Kidney epithelial cell (primary cell): ENCODE results near the gene ZBTB21. TPM values are rescaled to one million over a fixed set of nuclear protein-coding genes. Genes with fewer than 3 reads are reported as not detected.

ENCODE experiments used
- DNase-seq: peaks from one replicate; pipeline ENCODE4 v3.0.0-alpha.2; 2010; ENCODE audit warnings: low read depth
- H3K27me3 ChIP-seq: 2 replicates; pipeline ENCODE4 v1.6.0; 2011; ENCODE audit warnings: low read length; ENCODE audit not compliant: control insufficient read depth, insufficient read depth
- H3K36me3 ChIP-seq: 2 replicates; pipeline ENCODE4 v1.5.1; 2011; ENCODE audit warnings: low read length; ENCODE audit not compliant: control insufficient read depth, insufficient read depth
- H3K4me3 ChIP-seq: 2 replicates; pipeline ENCODE4 v1.5.1; 2011; ENCODE audit warnings: low read depth, mild to moderate bottlenecking, control low read depth, low read length
- total RNA-seq: library from RNA; depleted of rRNA; stranded (reverse); fragments of >200 nt; gene quantifications from 2 replicates; pipeline ENCODE4 v1.2.3, GENCODE V29; 2015
- TF ChIP-seq, protein P1 (sequence below): IDR thresholded peaks from 2 replicates; pipeline ENCODE4 v1.5.1; 2011; ENCODE audit warnings: mild to moderate bottlenecking, moderate library complexity, low read length, control low read depth, inconsistent platforms; ENCODE audit not compliant: insufficient read depth, poor library complexity, severe bottlenecking

Gene ZBTB21
- total RNA-seq, 1 donor from 2014 or later: 13.8 TPM

- DNase-seq: no peak
- TF ChIP-seq, protein P1, sequence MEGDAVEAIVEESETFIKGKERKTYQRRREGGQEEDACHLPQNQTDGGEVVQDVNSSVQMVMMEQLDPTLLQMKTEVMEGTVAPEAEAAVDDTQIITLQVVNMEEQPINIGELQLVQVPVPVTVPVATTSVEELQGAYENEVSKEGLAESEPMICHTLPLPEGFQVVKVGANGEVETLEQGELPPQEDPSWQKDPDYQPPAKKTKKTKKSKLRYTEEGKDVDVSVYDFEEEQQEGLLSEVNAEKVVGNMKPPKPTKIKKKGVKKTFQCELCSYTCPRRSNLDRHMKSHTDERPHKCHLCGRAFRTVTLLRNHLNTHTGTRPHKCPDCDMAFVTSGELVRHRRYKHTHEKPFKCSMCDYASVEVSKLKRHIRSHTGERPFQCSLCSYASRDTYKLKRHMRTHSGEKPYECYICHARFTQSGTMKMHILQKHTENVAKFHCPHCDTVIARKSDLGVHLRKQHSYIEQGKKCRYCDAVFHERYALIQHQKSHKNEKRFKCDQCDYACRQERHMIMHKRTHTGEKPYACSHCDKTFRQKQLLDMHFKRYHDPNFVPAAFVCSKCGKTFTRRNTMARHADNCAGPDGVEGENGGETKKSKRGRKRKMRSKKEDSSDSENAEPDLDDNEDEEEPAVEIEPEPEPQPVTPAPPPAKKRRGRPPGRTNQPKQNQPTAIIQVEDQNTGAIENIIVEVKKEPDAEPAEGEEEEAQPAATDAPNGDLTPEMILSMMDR: no peak
- Histone ChIP-seq H3K4me3 (no peak overlapping the region), H3K27me3 (peaks cover 4% of the 10 kb centered on the region), H3K36me3 (no peaks in the 10 kb centered on the region)
Measured at GRCh38 chr21:42032266-42032665, 22.1 kb upstream of the ZBTB21 start.

DNA sequence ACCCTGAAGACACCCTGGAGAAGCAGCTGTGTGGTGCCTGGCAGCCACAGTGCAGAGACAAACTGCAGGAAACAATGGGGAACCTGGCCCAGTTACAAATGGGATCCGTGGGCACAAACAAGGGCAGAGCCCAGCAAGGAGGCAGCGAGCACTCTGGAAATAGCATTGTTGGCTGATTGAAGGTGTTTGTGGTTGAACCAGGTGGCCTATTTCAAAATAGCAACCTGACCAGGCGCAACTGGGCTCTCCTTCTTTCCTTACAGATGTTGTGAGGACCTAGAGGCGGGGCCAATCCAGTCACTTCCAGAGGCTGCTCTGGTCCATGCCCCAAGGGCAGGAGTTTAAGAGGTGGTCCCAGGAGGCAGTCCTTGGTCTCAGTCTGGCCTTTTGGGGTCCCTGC, 21.7 kb upstream of the ZBTB21 start:
- H3K36me3 ChIP-seq: no peaks in the 10 kb centered on the region
- no peak for DNase-seq
- TF ChIP-seq, protein P1: no peak
- peaks cover 4% of the 10 kb centered on the region for H3K27me3 ChIP-seq
- no peak overlapping the region for H3K4me3 ChIP-seq

DNA sequence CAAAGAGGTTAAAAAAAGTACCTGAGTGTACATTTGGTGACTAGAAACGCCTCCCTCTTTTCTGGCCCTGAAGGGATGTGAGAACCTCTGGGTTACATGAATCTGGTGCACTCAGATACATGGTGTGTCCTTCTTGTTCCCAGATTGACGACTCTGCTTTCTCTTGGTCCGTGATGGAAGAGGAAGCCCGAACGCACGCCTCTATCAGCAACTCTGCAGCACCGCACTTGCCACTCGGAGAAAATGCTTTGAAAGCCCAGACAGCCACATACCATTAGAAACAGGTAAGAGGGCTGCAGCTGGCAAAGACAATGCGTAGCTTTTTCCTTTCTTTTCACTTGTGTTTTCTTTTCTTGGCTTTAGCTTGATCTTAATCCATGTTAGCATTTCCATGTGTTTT, 21.1 kb upstream of the ZBTB21 start:
- DNase-seq: no peak
- Histone ChIP-seq H3K27me3 (peaks cover 4% of the 10 kb centered on the region), H3K36me3 (no peaks in the 10 kb centered on the region), H3K4me3 (no peak overlapping the region)
- TF ChIP-seq, protein P1: no peak

DNA sequence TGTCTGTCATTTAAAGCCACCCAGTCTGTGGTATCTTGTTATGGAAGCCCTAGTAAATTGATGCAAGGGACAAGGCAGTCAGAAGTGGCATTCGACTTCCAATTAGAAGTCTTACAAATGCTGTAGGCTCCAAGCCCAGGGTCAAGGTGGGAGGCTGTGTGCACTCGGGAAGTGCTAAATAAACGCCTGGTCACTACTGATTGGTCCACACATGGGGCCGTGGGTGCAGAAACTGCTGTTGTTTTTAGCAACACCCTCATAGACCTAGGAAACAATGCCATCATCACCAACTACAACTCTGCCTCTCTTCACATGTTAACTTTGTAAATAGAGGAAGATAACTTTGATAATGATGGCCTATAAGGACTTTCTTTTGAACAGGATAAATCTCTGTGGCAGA, 20.2 kb upstream of the ZBTB21 start:
- peaks cover 4% of the 10 kb centered on the region for H3K27me3 ChIP-seq
- TF ChIP-seq, protein P1: no peak
- no peak for DNase-seq
- no peaks in the 10 kb centered on the region for H3K36me3 ChIP-seq
- no peak overlapping the region for H3K4me3 ChIP-seq

DNA sequence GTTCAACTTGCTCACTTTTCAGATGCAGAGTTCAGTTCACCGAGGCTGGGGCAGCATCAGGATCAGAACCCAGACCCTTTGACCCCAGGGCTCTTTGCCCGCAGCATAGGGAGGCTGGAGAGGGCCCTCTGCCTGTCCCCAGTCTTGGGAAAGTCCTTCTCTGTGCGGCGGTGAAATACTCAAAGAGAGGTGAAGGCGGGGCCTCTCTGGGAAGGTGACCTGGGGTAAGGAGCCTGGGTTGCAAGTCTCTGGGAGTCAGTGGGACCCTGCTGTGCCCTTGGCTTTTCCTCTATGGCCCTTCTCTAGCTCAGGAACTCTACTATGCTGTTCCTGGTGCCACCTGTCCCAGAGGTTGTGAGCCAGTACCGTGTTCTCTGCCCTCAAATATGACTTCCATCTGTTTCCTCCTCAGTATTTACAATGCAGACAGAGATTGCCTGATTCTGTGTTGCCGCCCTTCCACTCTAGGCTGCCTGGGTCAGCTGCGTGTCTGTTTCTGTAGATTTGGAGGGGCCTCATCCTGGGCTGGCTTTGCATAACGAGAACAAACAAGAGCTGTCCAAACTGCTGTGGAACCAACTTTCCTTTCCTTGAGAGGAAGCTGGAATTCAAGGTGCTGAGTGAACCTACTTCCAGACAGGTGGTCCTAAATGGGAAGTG, 18.7 kb upstream of the ZBTB21 start:
- Histone ChIP-seq H3K36me3 (no peaks in the 10 kb centered on the region), H3K27me3 (peaks cover 4% of the 10 kb centered on the region), H3K4me3 (no peak overlapping the region)
- DNase-seq: no peak
- TF ChIP-seq, protein P1: no peak
